Suprapubic skin (tissue), 4 donors: Measurements from ENCODE around the gene SRXN1. TPM values are rescaled to one million over a fixed set of nuclear protein-coding genes. Genes with fewer than 3 reads are reported as not detected.

ENCODE experiments used
- DNase-seq, 2 donors: peaks; one replicate each; pipeline ENCODE4 v3.0.0-alpha.2; 2019; ENCODE audit warnings: low spot score in 2 of 2
- H3K27ac ChIP-seq: fragments of 200-600 bp; sonication (generic); one replicate; pipeline ENCODE4 v1.5.1; 2019
- H3K27me3 ChIP-seq: fragments of 200-600 bp; sonication (generic); one replicate; pipeline ENCODE4 v1.5.1; 2019
- H3K36me3 ChIP-seq: fragments of 200-600 bp; sonication (generic); one replicate; pipeline ENCODE4 v1.5.1; 2019
- H3K4me1 ChIP-seq: fragments of 200-600 bp; sonication (generic); one replicate; pipeline ENCODE4 v1.5.1; 2019
- H3K4me3 ChIP-seq: fragments of 200-600 bp; sonication (generic); one replicate; pipeline ENCODE4 v1.5.1; 2019; ENCODE audit warnings: mild to moderate bottlenecking
- H3K9me3 ChIP-seq: fragments of 200-600 bp; sonication (generic); one replicate; pipeline ENCODE4 v1.5.1; 2019
- EP300 ChIP-seq: sonication (generic); formaldehyde crosslinking; IDR thresholded peaks from one replicate; pipeline ENCODE4 v1.6.1; 2017; ENCODE audit warnings: antibody characterized with exemption
- POLR2A ChIP-seq, 2 donors: fragments of 450-650 bp; IDR thresholded peaks; one replicate each; pipeline ENCODE4 v1.6.1; 2017; ENCODE audit warnings: antibody characterized with exemption in 2 of 2, mild to moderate bottlenecking in 2 of 2, moderate library complexity in 2 of 2
- POLR2AphosphoS5 ChIP-seq, 3 donors: sonication (generic); formaldehyde crosslinking; IDR thresholded peaks; one replicate each; pipeline ENCODE4 v1.6.1; 2017; ENCODE audit warnings: antibody characterized with exemption in 3 of 3
- WGBS: methylation state at CpG from one replicate; pipeline ENCODE4 v1.1.5; 2018; 5-methylcytosine and 5-hydroxymethylcytosine counted together
- total RNA-seq, 4 donors: library from RNA; depleted of rRNA; stranded (reverse); fragments of >200 nt; gene quantifications; one replicate each; pipeline ENCODE4 v1.1.0, GENCODE V29; 2016
- TF ChIP-seq, protein P1 (sequence below), 2 donors: fragments of 200-600 bp in 1 of 2; fragments of 450-650 bp in 1 of 2; sonication (generic) in 1 of 2; IDR thresholded peaks; one replicate each; pipeline ENCODE4 v1.5.1; 2016 to 2019; ENCODE audit warnings: antibody characterized with exemption in 2 of 2, mild to moderate bottlenecking in 1 of 2, moderate library complexity in 1 of 2

The SRXN1 gene
- total RNA-seq, 4 donors from 2014 or later = 7.8 to 27.7 (median 21.0) TPM

GRCh38 chr20:635028-635892, 17.7 kb downstream of the SRXN1 start:
- TF ChIP-seq POLR2A (IDR thresholded peaks at IDR 0.05) (no peak), POLR2AphosphoS5 (IDR thresholded peaks at IDR 0.05) (no peak), EP300 (no peak)
- TF ChIP-seq, protein P1, sequence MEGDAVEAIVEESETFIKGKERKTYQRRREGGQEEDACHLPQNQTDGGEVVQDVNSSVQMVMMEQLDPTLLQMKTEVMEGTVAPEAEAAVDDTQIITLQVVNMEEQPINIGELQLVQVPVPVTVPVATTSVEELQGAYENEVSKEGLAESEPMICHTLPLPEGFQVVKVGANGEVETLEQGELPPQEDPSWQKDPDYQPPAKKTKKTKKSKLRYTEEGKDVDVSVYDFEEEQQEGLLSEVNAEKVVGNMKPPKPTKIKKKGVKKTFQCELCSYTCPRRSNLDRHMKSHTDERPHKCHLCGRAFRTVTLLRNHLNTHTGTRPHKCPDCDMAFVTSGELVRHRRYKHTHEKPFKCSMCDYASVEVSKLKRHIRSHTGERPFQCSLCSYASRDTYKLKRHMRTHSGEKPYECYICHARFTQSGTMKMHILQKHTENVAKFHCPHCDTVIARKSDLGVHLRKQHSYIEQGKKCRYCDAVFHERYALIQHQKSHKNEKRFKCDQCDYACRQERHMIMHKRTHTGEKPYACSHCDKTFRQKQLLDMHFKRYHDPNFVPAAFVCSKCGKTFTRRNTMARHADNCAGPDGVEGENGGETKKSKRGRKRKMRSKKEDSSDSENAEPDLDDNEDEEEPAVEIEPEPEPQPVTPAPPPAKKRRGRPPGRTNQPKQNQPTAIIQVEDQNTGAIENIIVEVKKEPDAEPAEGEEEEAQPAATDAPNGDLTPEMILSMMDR (IDR thresholded peaks at IDR 0.05) = no peak
- Histone ChIP-seq H3K9me3 (no peaks in the 10 kb centered on the region), H3K27me3 (peaks cover 21% of the 10 kb centered on the region), H3K36me3 (no peaks in the 10 kb centered on the region), H3K27ac (no peak overlapping the region), H3K4me3 (no peak overlapping the region), H3K4me1 (no peaks in the 10 kb centered on the region)
- 58% methylated on average over 6 of the region's 9 CpGs for WGBS
- DNase-seq = no peak

GRCh38 chr20:634148-634925, 18.7 kb downstream of the SRXN1 start:
- no peak for TF ChIP-seq POLR2AphosphoS5 (IDR thresholded peaks at IDR 0.05)
- TF ChIP-seq EP300 = no peak
- TF ChIP-seq, protein P1 (IDR thresholded peaks at IDR 0.05) = no peak
- TF ChIP-seq POLR2A (IDR thresholded peaks at IDR 0.05) = no peak
- peaks cover 25% of the 10 kb centered on the region for H3K27me3 ChIP-seq
- no peaks in the 10 kb centered on the region for H3K9me3 ChIP-seq
- no peak overlapping the region for H3K4me3 ChIP-seq
- no peak for DNase-seq
- no peak overlapping the region for H3K27ac ChIP-seq
- H3K36me3 ChIP-seq = no peaks in the 10 kb centered on the region
- WGBS = 40% methylated on average over 12 of the region's 14 CpGs
- no peaks in the 10 kb centered on the region for H3K4me1 ChIP-seq

- no peak overlapping the region for H3K27ac ChIP-seq
- 45% methylated on average over 1 of the region's 1 CpG for WGBS
- no peak for DNase-seq
- H3K27me3 ChIP-seq = peaks cover 25% of the 10 kb centered on the region
- TF ChIP-seq, protein P1 (IDR thresholded peaks at IDR 0.05) = no peak
- TF ChIP-seq POLR2AphosphoS5 (IDR thresholded peaks at IDR 0.05) (no peak), POLR2A (IDR thresholded peaks at IDR 0.05) (no peak), EP300 (no peak)
- no peaks in the 10 kb centered on the region for H3K36me3 ChIP-seq
- H3K4me3 ChIP-seq = no peak overlapping the region
- H3K4me1 ChIP-seq = no peaks in the 10 kb centered on the region
- H3K9me3 ChIP-seq = no peaks in the 10 kb centered on the region
Observed at GRCh38 chr20:631101-631500, 21.9 kb downstream of the SRXN1 start.

- no peaks in the 10 kb centered on the region for H3K36me3 ChIP-seq
- WGBS = 76% methylated on average over 2 of the region's 2 CpGs
- peaks cover 30% of the 10 kb centered on the region for H3K27me3 ChIP-seq
- TF ChIP-seq EP300 (no peak), POLR2AphosphoS5 (IDR thresholded peaks at IDR 0.05) (no peak), POLR2A (IDR thresholded peaks at IDR 0.05) (no peak)
- TF ChIP-seq, protein P1 (IDR thresholded peaks at IDR 0.05) = no peak
- no peak overlapping the region for H3K27ac ChIP-seq
- no peaks in the 10 kb centered on the region for H3K9me3 ChIP-seq
- DNase-seq = no peak
- H3K4me1 ChIP-seq = no peaks in the 10 kb centered on the region
- H3K4me3 ChIP-seq = no peak overlapping the region
Observed at GRCh38 chr20:626579-626978, 26.4 kb downstream of the SRXN1 start.

DNA sequence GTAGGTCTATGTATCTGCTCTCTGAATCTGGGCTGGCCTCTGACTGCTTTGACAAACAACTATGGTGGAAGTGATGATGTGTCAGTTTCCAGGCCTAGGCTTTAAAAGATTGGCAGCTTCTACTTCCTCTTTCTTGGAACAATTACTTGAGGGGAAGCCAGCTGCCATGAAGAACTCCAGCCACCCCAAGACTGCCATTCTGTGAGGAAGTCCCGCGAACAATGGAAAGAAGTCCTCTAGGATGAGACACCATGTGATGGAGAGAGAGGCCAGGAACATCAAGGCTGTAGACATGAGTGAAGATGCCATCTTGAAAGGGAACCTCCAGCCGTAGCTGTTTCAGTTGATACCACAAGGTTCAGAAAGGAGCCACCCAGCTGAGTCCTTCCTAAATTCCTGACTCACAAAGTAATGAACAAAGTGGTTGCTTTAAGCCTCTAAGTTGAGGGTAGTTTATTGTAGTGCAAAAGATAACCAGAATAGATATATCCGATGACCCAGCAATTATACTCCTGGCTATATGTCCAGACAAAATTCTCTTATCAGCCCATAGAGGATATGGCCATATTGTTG, 27.6 kb downstream of the SRXN1 start:
- H3K9me3 ChIP-seq = no peaks in the 10 kb centered on the region
- no peak for TF ChIP-seq EP300
- TF ChIP-seq, protein P1 (IDR thresholded peaks at IDR 0.05) = no peak
- no peak for TF ChIP-seq POLR2A (IDR thresholded peaks at IDR 0.05)
- TF ChIP-seq POLR2AphosphoS5 (IDR thresholded peaks at IDR 0.05) = no peak
- DNase-seq = no peak
- H3K36me3 ChIP-seq = no peaks in the 10 kb centered on the region
- no peak overlapping the region for H3K27ac ChIP-seq
- 90% methylated on average over 4 of the region's 4 CpGs for WGBS
- H3K4me3 ChIP-seq = no peak overlapping the region
- H3K27me3 ChIP-seq = peaks cover 38% of the 10 kb centered on the region
- no peaks in the 10 kb centered on the region for H3K4me1 ChIP-seq
